Uterus (tissue), 4 donors: ENCODE results near the gene LEFTY2. TPM values are rescaled to one million over a fixed set of nuclear protein-coding genes. Genes with fewer than 3 reads are reported as not detected.

Source experiments
- DNase-seq, 2 donors: peaks; one replicate each; pipeline ENCODE4 v3.0.0-alpha.2; 2019 to 2020
- H3K27ac ChIP-seq, 2 donors: fragments of 200-600 bp; sonication (generic); 1 replicate in 1 of 2; 2 replicates in 1 of 2; pipeline ENCODE4 v1.5.1; 2016 to 2018
- H3K27me3 ChIP-seq, 2 donors: fragments of 200-600 bp; sonication (generic); one replicate each; pipeline ENCODE4 v1.5.1; 2018 to 2019; ENCODE audit warnings: control low read depth in 1 of 2
- H3K36me3 ChIP-seq, 2 donors: fragments of 200-600 bp; sonication (generic); one replicate each; pipeline ENCODE4 v1.5.1; 2019; ENCODE audit warnings: control low read depth in 1 of 2
- H3K4me1 ChIP-seq, 2 donors: fragments of 200-600 bp; sonication (generic); one replicate each; pipeline ENCODE4 v1.5.1; 2018 to 2019; ENCODE audit warnings: control low read depth in 1 of 2
- H3K4me3 ChIP-seq, 2 donors: fragments of 200-600 bp; sonication (generic); 1 replicate in 1 of 2; 2 replicates in 1 of 2; pipeline ENCODE4 v1.5.1; 2018 to 2019; ENCODE audit warnings: mild to moderate bottlenecking in 1 of 2
- H3K9me3 ChIP-seq, 2 donors: fragments of 200-600 bp; sonication (generic); one replicate each; pipeline ENCODE4 v1.5.1; 2019; ENCODE audit warnings: control low read depth in 1 of 2
- CTCF ChIP-seq, 4 experiments: fragments of 200-600 bp in 2 of 4; fragments of 450-650 bp in 2 of 4; sonication (generic) in 2 of 4; IDR thresholded peaks; one replicate each; pipeline ENCODE4 v1.5.1; 2016 to 2019; ENCODE audit warnings: antibody characterized with exemption in 4 of 4, mild to moderate bottlenecking in 2 of 4, moderate library complexity in 1 of 4
- POLR2A ChIP-seq, 2 donors: fragments of 450-650 bp; IDR thresholded peaks; one replicate each; pipeline ENCODE4 v1.6.1; 2016; ENCODE audit warnings: antibody characterized with exemption in 2 of 2, mild to moderate bottlenecking in 1 of 2, moderate library complexity in 1 of 2
- intact Hi-C: fragments of 100-400 bp; cut with DNase I; formaldehyde crosslinking; loops from one replicate; pipeline ENCODE4 v1.15.1; 2023; ENCODE audit warnings: low total_unique reads
- total RNA-seq, 4 donors: library from RNA; depleted of rRNA in 3 of 4; stranded (reverse); fragments of >200 nt in 3 of 4; gene quantifications; one replicate each; pipeline versions ENCODE4 v1.1.0 to v1.2.4, GENCODE V29; 2014 to 2023
- donor health status: DM: yes; HTN: yes; CAD: no.

The LEFTY2 gene
- total RNA-seq: 10 to 100 TPM in 3 of 4 donors, 1 to 10 TPM in 1; 6.1 to 41.6 (median 29.5) TPM

GRCh38 chr1:225941187-225941941, at the start of gene LEFTY2:
LEFTY2 (minus strand) TSS chr1:225941220; CDS start chr1:225941140, 80 bp downstream.
- DNase-seq: peak; percentile 59 to 77
- peak within 1 kb of the TSS; percentile 95 for H3K27ac ChIP-seq
- H3K36me3 ChIP-seq: no peaks in the 10 kb centered on the region
- H3K4me1 ChIP-seq: peaks cover 8 to 21% of the 10 kb centered on the region in 2 donors
- peak within 1 kb of the TSS in 1 of 2 donors; percentile 1 for H3K4me3 ChIP-seq
- no peak for TF ChIP-seq CTCF (IDR thresholded peaks at IDR 0.05)
- TF ChIP-seq POLR2A (IDR thresholded peaks at IDR 0.05): no peak
- no peaks in the 10 kb centered on the region for H3K9me3 ChIP-seq
- intact Hi-C loops: no loop called here
- H3K27me3 ChIP-seq: no peaks in the 10 kb centered on the region

- Histone ChIP-seq H3K27me3 (no peaks in the 10 kb centered on the region), H3K4me3 (no peak overlapping the region), H3K27ac (peak overlapping the region in 1 of 2 donors; percentile 26), H3K4me1 (no peaks in the 10 kb centered on the region), H3K9me3 (no peaks in the 10 kb centered on the region), H3K36me3 (no peaks in the 10 kb centered on the region)
- TF ChIP-seq CTCF (IDR thresholded peaks at IDR 0.05): peak; percentile 56 to 75 (median 65)
- no peak for TF ChIP-seq POLR2A (IDR thresholded peaks at IDR 0.05)
- intact Hi-C loops: no loop called here
- DNase-seq: no peak
These were observed 46.7 kb upstream of the LEFTY2 start for GRCh38 chr1:225987491-225988316.

- no peaks in the 10 kb centered on the region for H3K27me3 ChIP-seq
- intact Hi-C loops: no loop called here
- H3K4me3 ChIP-seq: no peak overlapping the region
- H3K4me1 ChIP-seq: no peaks in the 10 kb centered on the region
- H3K27ac ChIP-seq: no peak overlapping the region
- no peak for TF ChIP-seq POLR2A (IDR thresholded peaks at IDR 0.05)
- no peak for TF ChIP-seq CTCF (IDR thresholded peaks at IDR 0.05)
- DNase-seq: no peak
- H3K9me3 ChIP-seq: no peaks in the 10 kb centered on the region
- H3K36me3 ChIP-seq: no peaks in the 10 kb centered on the region
These were observed 40.7 kb upstream of the LEFTY2 start for GRCh38 chr1:225981714-225982113.

- TF ChIP-seq POLR2A (IDR thresholded peaks at IDR 0.05) (no peak), CTCF (IDR thresholded peaks at IDR 0.05) (no peak)
- intact Hi-C loops: no loop called here
- Histone ChIP-seq H3K27me3 (no peaks in the 10 kb centered on the region), H3K27ac (no peak overlapping the region), H3K4me3 (no peak overlapping the region), H3K9me3 (no peaks in the 10 kb centered on the region), H3K36me3 (no peaks in the 10 kb centered on the region), H3K4me1 (no peaks in the 10 kb centered on the region)
- no peak for DNase-seq
These were observed 39.2 kb upstream of the LEFTY2 start for GRCh38 chr1:225980005-225980836.
